Thymus (tissue), 14 donors: ENCODE results near the gene KRT81. TPM values are rescaled to one million over a fixed set of nuclear protein-coding genes. Genes with fewer than 3 reads are reported as not detected.

Source experiments
- DNase-seq, 9 donors: peaks; one replicate each; pipeline ENCODE4 v3.0.0-alpha.2; 2013; ENCODE audit warnings: low spot score in 9 of 9, low read depth in 6 of 9, missing footprints in 1 of 9
- H3K27ac ChIP-seq, 2 donors: one replicate each; pipeline ENCODE4 v1.5.1; 2013; ENCODE audit warnings: control low read depth in 1 of 2, low read depth in 1 of 2, low read length in 1 of 2, mild to moderate bottlenecking in 1 of 2, moderate library complexity in 1 of 2
- H3K27me3 ChIP-seq, 2 donors: one replicate each; pipeline ENCODE4 v1.5.1; 2013; ENCODE audit warnings: low read length in 1 of 2; ENCODE audit not compliant: control insufficient read depth in 2 of 2, insufficient read depth in 1 of 2
- H3K36me3 ChIP-seq, 2 donors: one replicate each; pipeline ENCODE4 v1.5.1; 2013; ENCODE audit warnings: low read length in 1 of 2, mild to moderate bottlenecking in 1 of 2, moderate library complexity in 1 of 2; ENCODE audit not compliant: control insufficient read depth in 2 of 2, insufficient read depth in 2 of 2
- H3K4me1 ChIP-seq, 2 donors: one replicate each; pipeline ENCODE4 v1.5.1; 2013; ENCODE audit warnings: low read length in 2 of 2; ENCODE audit not compliant: control insufficient read depth in 2 of 2, insufficient read depth in 2 of 2
- H3K4me3 ChIP-seq, 2 donors: one replicate each; pipeline ENCODE4 v1.5.1; 2013; ENCODE audit warnings: low read length in 2 of 2, control low read depth in 1 of 2, mild to moderate bottlenecking in 1 of 2
- H3K9me3 ChIP-seq, 2 donors: one replicate each; pipeline ENCODE4 v1.5.1; 2013; ENCODE audit warnings: low read length in 1 of 2, mild to moderate bottlenecking in 1 of 2; ENCODE audit not compliant: control insufficient read depth in 2 of 2, insufficient read depth in 1 of 2
- WGBS: extraction: QIAGEN DNeasy Blood & Tissue Kit; methylation state at CpG from one replicate; pipeline ENCODE4 v1.1.7; 2013; 5-methylcytosine and 5-hydroxymethylcytosine counted together
- long read RNA-seq, 10 donors: transcript quantifications; one replicate each; lab custom pipeline, GENCODE V29; 2026
- polyA plus RNA-seq: library from polyadenylated mRNA; stranded (reverse); fragments of 200-250 nt; gene quantifications from one replicate; pipeline ENCODE4 v1.2.3, GENCODE V29; 2013
- total RNA-seq: library from RNA; stranded (reverse); fragments of 120-200 nt; gene quantifications from one replicate; pipeline ENCODE4 v1.2.4, GENCODE V29; 2013
- donor health status: healthy.

The KRT81 gene
- total RNA-seq (0.19 TPM), polyA plus RNA-seq (3.7 TPM)
- long read RNA-seq, donor 1: 0 reads
- long read RNA-seq, donor 2: 0 reads
- long read RNA-seq, donor 3: 0 reads
- long read RNA-seq, donor 4: 0 reads
- long read RNA-seq, donor 5: 0 reads
- long read RNA-seq, donor 6: 0 reads
- long read RNA-seq, donor 7: 0 reads
- long read RNA-seq, donor 8: 0 reads
- long read RNA-seq, donor 9: 0 reads
- long read RNA-seq, donor 10: 0 reads

DNA sequence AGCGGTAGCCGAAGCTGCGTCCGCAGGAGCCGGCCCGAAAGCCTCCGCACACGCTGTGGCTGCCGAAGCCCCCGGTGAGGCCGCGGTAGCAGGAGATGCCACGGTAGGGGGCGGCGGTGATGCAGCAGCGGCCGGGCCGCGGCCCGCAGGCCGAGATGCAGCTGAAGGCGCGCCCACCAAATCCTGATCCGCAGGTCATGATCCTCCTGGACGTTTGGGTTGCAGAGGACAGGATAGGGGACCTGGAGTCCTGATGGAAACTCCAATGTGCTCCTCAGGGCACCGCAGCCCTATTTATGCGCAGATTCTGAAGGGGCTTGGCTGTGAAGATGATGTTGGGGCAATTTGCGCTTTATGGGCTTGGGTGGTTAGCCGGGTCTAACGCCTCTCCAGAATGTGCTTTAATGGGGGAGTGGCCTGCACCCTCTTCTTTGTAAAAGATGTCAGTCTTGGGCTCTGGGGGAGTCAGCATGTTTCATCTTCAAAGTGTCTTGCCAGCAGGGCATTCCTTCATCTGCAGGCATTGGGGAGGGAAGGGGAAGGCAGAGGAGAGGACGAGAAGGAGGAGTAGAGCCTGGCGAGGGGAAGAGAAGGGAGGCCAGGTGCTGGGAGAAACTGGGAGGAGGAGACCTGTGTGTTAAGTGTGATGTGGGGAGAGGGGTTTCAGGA, at the start of gene KRT81:
Gene KRT81 (minus strand): TSS at position 268 of the 669 bp plus-strand sequence. CDS start 69 bp downstream, at position 199.
- H3K27ac ChIP-seq: no peak within 1 kb of the TSS
- peaks cover 0 to 14% of the 10 kb centered on the region in 2 donors for H3K27me3 ChIP-seq
- WGBS: 84% methylated on average over 24 of the region's 32 CpGs
- H3K9me3 ChIP-seq: no peaks in the 10 kb centered on the region
- DNase-seq: no peak
- H3K4me1 ChIP-seq: no peaks in the 10 kb centered on the region
- H3K36me3 ChIP-seq: no peaks in the 10 kb centered on the region
- H3K4me3 ChIP-seq: no peak within 1 kb of the TSS

GRCh38 chr12:52338241-52338960, 47.1 kb upstream of the KRT81 start:
- Histone ChIP-seq H3K27me3 (peaks cover 0 to 3% of the 10 kb centered on the region in 2 donors), H3K4me1 (no peaks in the 10 kb centered on the region), H3K36me3 (no peaks in the 10 kb centered on the region), H3K27ac (no peak overlapping the region), H3K9me3 (peaks cover 0 to 5% of the 10 kb centered on the region in 2 donors), H3K4me3 (no peak overlapping the region)
- DNase-seq: no peak
- WGBS: 89% methylated on average over 10 of the region's 10 CpGs

GRCh38 chr12:52337054-52337453, 45.7 kb upstream of the KRT81 start:
- H3K4me1 ChIP-seq: no peaks in the 10 kb centered on the region
- WGBS: 75% methylated on average over 1 of the region's 1 CpG
- H3K4me3 ChIP-seq: no peak overlapping the region
- no peak overlapping the region for H3K27ac ChIP-seq
- DNase-seq: no peak
- H3K27me3 ChIP-seq: no peaks in the 10 kb centered on the region
- H3K36me3 ChIP-seq: no peaks in the 10 kb centered on the region
- peaks cover 0 to 5% of the 10 kb centered on the region in 2 donors for H3K9me3 ChIP-seq

GRCh38 chr12:52336641-52337040, 45.3 kb upstream of the KRT81 start:
- Histone ChIP-seq H3K4me1 (no peaks in the 10 kb centered on the region), H3K27ac (no peak overlapping the region), H3K4me3 (no peak overlapping the region), H3K27me3 (no peaks in the 10 kb centered on the region), H3K36me3 (no peaks in the 10 kb centered on the region), H3K9me3 (peaks cover 0 to 5% of the 10 kb centered on the region in 2 donors)
- 85% methylated on average over 2 of the region's 2 CpGs for WGBS
- DNase-seq: no peak

DNA sequence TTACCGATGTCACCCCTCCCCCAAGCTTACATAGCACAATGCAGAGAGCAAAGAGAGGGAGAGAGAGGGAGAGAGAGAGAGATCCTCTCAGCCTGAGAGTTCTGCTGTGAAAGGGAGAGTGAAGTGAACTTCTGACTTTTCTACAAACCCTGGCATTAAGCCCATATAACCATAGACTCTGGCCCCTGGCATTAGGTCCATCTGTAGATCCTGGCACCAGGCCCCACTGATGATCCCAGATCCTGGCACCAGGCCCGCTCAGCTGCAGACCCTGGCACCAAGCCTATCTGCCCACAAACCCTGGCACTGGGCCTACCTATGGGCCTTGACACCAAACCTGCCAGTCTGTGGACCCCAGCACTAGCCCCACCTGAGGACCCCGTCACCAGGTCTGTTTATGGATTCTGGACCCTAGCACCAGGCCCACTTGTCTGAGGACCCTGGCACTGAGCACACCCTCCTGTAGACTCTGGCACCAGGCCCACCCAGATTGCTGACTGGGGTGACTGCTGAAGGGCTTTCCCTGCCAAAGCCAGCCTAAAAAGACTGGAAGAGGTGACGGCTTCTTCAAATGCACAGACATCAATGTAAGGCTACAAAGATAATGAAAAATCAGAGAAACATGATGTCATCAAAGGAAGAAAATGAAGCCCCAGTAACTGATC, 44.4 kb upstream of the KRT81 start:
- 90% methylated on average over 4 of the region's 4 CpGs for WGBS
- H3K4me1 ChIP-seq: no peaks in the 10 kb centered on the region
- peaks cover 0 to 5% of the 10 kb centered on the region in 2 donors for H3K9me3 ChIP-seq
- H3K4me3 ChIP-seq: no peak overlapping the region
- no peak overlapping the region for H3K27ac ChIP-seq
- no peaks in the 10 kb centered on the region for H3K36me3 ChIP-seq
- no peak for DNase-seq
- peaks cover 0 to 3% of the 10 kb centered on the region in 2 donors for H3K27me3 ChIP-seq

- WGBS: 94% methylated on average over 3 of the region's 3 CpGs
- Histone ChIP-seq H3K9me3 (peaks cover 0 to 5% of the 10 kb centered on the region in 2 donors), H3K4me1 (no peaks in the 10 kb centered on the region), H3K36me3 (no peaks in the 10 kb centered on the region), H3K27ac (no peak overlapping the region), H3K4me3 (no peak overlapping the region), H3K27me3 (peaks cover 0 to 5% of the 10 kb centered on the region in 2 donors)
- DNase-seq: no peak
Measured at GRCh38 chr12:52334185-52334584, 42.9 kb upstream of the KRT81 start.

DNA sequence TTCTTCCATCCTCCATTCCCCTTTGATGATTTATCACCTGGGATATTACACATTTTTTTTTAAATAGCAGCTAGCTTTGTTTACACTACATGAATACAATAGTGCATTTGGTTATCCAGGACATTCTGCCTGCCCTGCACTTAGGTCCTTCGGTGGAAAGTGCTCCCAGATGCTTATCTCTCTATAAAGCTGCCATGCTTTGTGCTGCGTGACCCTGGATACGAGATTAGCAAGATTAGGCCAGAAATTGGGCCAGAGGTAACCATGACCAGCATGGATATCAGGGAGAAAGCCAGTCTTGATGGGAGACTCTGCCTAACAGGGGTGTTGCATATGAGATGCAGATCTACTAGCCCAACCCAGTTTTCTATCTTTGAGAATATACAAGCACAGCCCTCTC, 42.0 kb upstream of the KRT81 start:
- peaks cover 0 to 5% of the 10 kb centered on the region in 2 donors for H3K9me3 ChIP-seq
- no peak for DNase-seq
- no peaks in the 10 kb centered on the region for H3K36me3 ChIP-seq
- H3K4me3 ChIP-seq: no peak overlapping the region
- H3K27ac ChIP-seq: no peak overlapping the region
- 74% methylated on average over 3 of the region's 3 CpGs for WGBS
- H3K27me3 ChIP-seq: peaks cover 0 to 5% of the 10 kb centered on the region in 2 donors
- no peaks in the 10 kb centered on the region for H3K4me1 ChIP-seq

DNA sequence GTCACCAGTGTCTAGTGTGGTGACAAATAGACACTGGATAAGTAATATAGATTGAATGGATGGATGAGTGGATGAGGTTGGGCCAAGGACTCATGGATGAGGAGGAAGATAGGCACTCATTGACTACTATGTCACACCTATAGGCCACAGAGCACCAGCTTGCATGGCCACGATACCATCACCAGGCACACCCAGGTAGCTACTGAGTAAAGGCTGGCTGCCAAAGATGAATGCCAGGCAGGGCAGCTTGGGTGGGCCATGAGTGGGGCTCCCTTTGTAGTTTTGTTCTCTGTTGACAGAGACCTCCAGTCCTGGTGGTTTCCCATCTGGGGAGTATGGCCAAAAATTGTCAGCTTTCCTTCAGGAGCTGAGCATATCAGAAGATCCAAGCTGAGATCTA, 41.0 kb upstream of the KRT81 start:
- H3K27ac ChIP-seq: no peak overlapping the region
- H3K4me3 ChIP-seq: no peak overlapping the region
- H3K4me1 ChIP-seq: peaks cover 0 to 4% of the 10 kb centered on the region in 2 donors
- peaks cover 0 to 5% of the 10 kb centered on the region in 2 donors for H3K27me3 ChIP-seq
- no peak for DNase-seq
- H3K36me3 ChIP-seq: no peaks in the 10 kb centered on the region
- peaks cover 0 to 7% of the 10 kb centered on the region in 2 donors for H3K9me3 ChIP-seq
- 100% methylated on average over 1 of the region's 1 CpG for WGBS
